Measurements from ENCODE around the gene KHDRBS1.
A peak's percentile ranks its signal among the peaks of the same experiment; 100 is the strongest.
"Not testable (repeated sequence)": the region's sequence is repeated elsewhere in the genome, so short reads cannot be mapped to it uniquely, and the experiment has no call there.

Gene KHDRBS1

GRCh38 chr1:32013386-32014198 is at the start of gene KHDRBS1:
KHDRBS1 (plus strand) TSS chr1:32013868; CDS start chr1:32013996, 128 bp downstream.
- DNase-seq (ENCODE audit: low read depth): peak; percentile 90

GRCh38 chr1:31970873-31971272 is 42.8 kb upstream of the KHDRBS1 start:
- no peak for DNase-seq (ENCODE audit: low read depth)

- DNase-seq (ENCODE audit: low read depth): no peak
Measured at GRCh38 chr1:31976401-31976800, 37.3 kb upstream of the KHDRBS1 start.

- no peak for DNase-seq (ENCODE audit: low read depth)
Measured at GRCh38 chr1:31977385-31978131, 36.1 kb upstream of the KHDRBS1 start.

GRCh38 chr1:31978843-31979400 is 34.7 kb upstream of the KHDRBS1 start:
- no peak for DNase-seq (ENCODE audit: low read depth)

GRCh38 chr1:31980835-31981455 is 32.7 kb upstream of the KHDRBS1 start:
- no peak for DNase-seq (ENCODE audit: low read depth)

- DNase-seq (ENCODE audit: low read depth): no peak
Measured at GRCh38 chr1:31981456-31981839, 32.2 kb upstream of the KHDRBS1 start.

GRCh38 chr1:31981972-31982371 is 31.7 kb upstream of the KHDRBS1 start:
- no peak for DNase-seq (ENCODE audit: low read depth)

- DNase-seq (ENCODE audit: low read depth): peak; percentile 26
Measured at GRCh38 chr1:31984419-31985347, 29.0 kb upstream of the KHDRBS1 start.

- no peak for DNase-seq (ENCODE audit: low read depth)
Measured at GRCh38 chr1:31985430-31985829, 28.2 kb upstream of the KHDRBS1 start.

GRCh38 chr1:31987135-31987619 is 26.5 kb upstream of the KHDRBS1 start:
- no peak for DNase-seq (ENCODE audit: low read depth)

- DNase-seq (ENCODE audit: low read depth): no peak
Measured at GRCh38 chr1:31989964-31990363, 23.7 kb upstream of the KHDRBS1 start.

- no peak for DNase-seq (ENCODE audit: low read depth)
Measured at GRCh38 chr1:31991182-31991581, 22.5 kb upstream of the KHDRBS1 start.

- no peak for DNase-seq (ENCODE audit: low read depth)
Measured at GRCh38 chr1:31995263-31995662, 18.4 kb upstream of the KHDRBS1 start.

GRCh38 chr1:31996121-31996520 is 17.5 kb upstream of the KHDRBS1 start:
- DNase-seq (ENCODE audit: low read depth): not testable (repeated sequence)

- DNase-seq (ENCODE audit: low read depth): no peak
Measured at GRCh38 chr1:32001863-32002262, 11.8 kb upstream of the KHDRBS1 start.

GRCh38 chr1:32002285-32002684 is 11.4 kb upstream of the KHDRBS1 start:
- DNase-seq (ENCODE audit: low read depth): not testable (repeated sequence)

- DNase-seq (ENCODE audit: low read depth): no peak
Measured at GRCh38 chr1:32005522-32005921, 8.1 kb upstream of the KHDRBS1 start.

- no peak for DNase-seq (ENCODE audit: low read depth)
Measured at GRCh38 chr1:32007591-32007940, 6.1 kb upstream of the KHDRBS1 start.

GRCh38 chr1:32010246-32010645 is 3.4 kb upstream of the KHDRBS1 start:
- DNase-seq (ENCODE audit: low read depth): no peak

GRCh38 chr1:32012709-32013385 is 821 bp upstream of the KHDRBS1 start:
- DNase-seq (ENCODE audit: low read depth): no peak
